Karpas-422 (cell line): Measurements from ENCODE around the gene SHISA8. TPM values are rescaled to one million over a fixed set of nuclear protein-coding genes. Genes with fewer than 3 reads are reported as not detected.

ENCODE experiments used
- DNase-seq: peaks from one replicate; pipeline ENCODE4 v3.0.0-alpha.2; 2015
- H2AFZ ChIP-seq: fragments of 200-600 bp; sonication (generic); 2 replicates; pipeline ENCODE4 v1.6.1; 2014; ENCODE audit warnings: antibody characterized with exemption, low read length, mixed read lengths
- H3K27ac ChIP-seq: fragments of 200-600 bp; sonication (generic); 2 replicates; pipeline ENCODE4 v1.5.1; 2014; ENCODE audit warnings: mild to moderate bottlenecking, low read length, moderate library complexity
- H3K27me3 ChIP-seq: fragments of 200-600 bp; sonication (generic); 2 replicates; pipeline ENCODE4 v1.6.1; 2014; ENCODE audit warnings: low read length, mixed read lengths
- H3K36me3 ChIP-seq: fragments of 200-600 bp; sonication (generic); 2 replicates; pipeline ENCODE4 v1.6.1; 2014; ENCODE audit warnings: low read length, mixed read lengths; ENCODE audit not compliant: insufficient read depth
- H3K4me1 ChIP-seq: fragments of 200-600 bp; sonication (generic); 2 replicates; pipeline ENCODE4 v1.6.1; 2014; ENCODE audit warnings: mild to moderate bottlenecking, low read length, mixed read lengths
- H3K4me2 ChIP-seq: fragments of 200-600 bp; sonication (generic); 2 replicates; pipeline ENCODE4 v1.6.1; 2014; ENCODE audit warnings: low read length, low read depth, mild to moderate bottlenecking; ENCODE audit not compliant: poor library complexity, severe bottlenecking
- H3K4me3 ChIP-seq: fragments of 200-600 bp; sonication (generic); 2 replicates; pipeline ENCODE4 v1.5.1; 2014; ENCODE audit warnings: mild to moderate bottlenecking, antibody characterized with exemption, low read length, mixed read lengths
- H3K79me2 ChIP-seq: fragments of 200-600 bp; sonication (generic); 2 replicates; pipeline ENCODE4 v1.6.1; 2014; ENCODE audit warnings: mild to moderate bottlenecking, low read length, mixed read lengths
- H3K9ac ChIP-seq: fragments of 200-600 bp; sonication (generic); 2 replicates; pipeline ENCODE4 v1.6.0; 2014; ENCODE audit warnings: low read length
- H3K9me2 ChIP-seq: fragments of 200-600 bp; sonication (generic), shearing (Covaris generic); replicated peaks from 2 replicates; pipeline ENCODE4 v1.6.0; 2014; ENCODE audit warnings: mild to moderate bottlenecking, low read length, moderate library complexity; ENCODE audit not compliant: insufficient read depth
- H3K9me3 ChIP-seq: fragments of 300-700, 200-600 bp; sonication (generic); 2 replicates; pipeline ENCODE4 v1.6.1; 2014; ENCODE audit warnings: low read length, mixed read lengths
- H4K20me1 ChIP-seq: fragments of 200-600 bp; sonication (generic); 2 replicates; pipeline ENCODE4 v1.6.1; 2014; ENCODE audit warnings: mild to moderate bottlenecking, antibody characterized with exemption, low read length, low read depth; ENCODE audit not compliant: insufficient read depth
- total RNA-seq: library from RNA; depleted of rRNA; stranded (reverse); fragments of >200 nt; shearing (Covaris generic); gene quantifications from 2 replicates; pipeline ENCODE4 v1.2.3, GENCODE V29; 2014; ENCODE audit warnings: low replicate concordance

The SHISA8 gene
- total RNA-seq, 1 experiment from 2014 or later = 3.2 TPM

- DNase-seq = no peak
- peaks cover 4% of the 10 kb centered on the region; the same call in 1 of the 2 replicates for H4K20me1 ChIP-seq
- H3K4me2 ChIP-seq = no peak overlapping the region
- peaks cover 34% of the 10 kb centered on the region for H3K79me2 ChIP-seq
- peak overlapping the region; percentile 71 for H3K27ac ChIP-seq
- H3K9me3 ChIP-seq = no peaks in the 10 kb centered on the region
- H3K4me3 ChIP-seq = no peak overlapping the region
- H3K36me3 ChIP-seq = peaks cover 72% of the 10 kb centered on the region
- H2AFZ ChIP-seq = no peak overlapping the region
- H3K9me2 ChIP-seq = no peaks in the 10 kb centered on the region
- peaks cover 80% of the 10 kb centered on the region for H3K4me1 ChIP-seq
- no peak overlapping the region for H3K9ac ChIP-seq
- H3K27me3 ChIP-seq = no peaks in the 10 kb centered on the region
These were observed 29.4 kb downstream of the SHISA8 start for GRCh38 chr22:41885516-41885915.

GRCh38 chr22:41885116-41885515, 29.8 kb downstream of the SHISA8 start:
- H3K4me1 ChIP-seq = peaks cover 82% of the 10 kb centered on the region
- no peak overlapping the region for H3K4me2 ChIP-seq
- no peaks in the 10 kb centered on the region for H3K27me3 ChIP-seq
- H4K20me1 ChIP-seq = peaks cover 2% of the 10 kb centered on the region; the same call in 1 of the 2 replicates
- H3K79me2 ChIP-seq = peaks cover 31% of the 10 kb centered on the region
- no peak overlapping the region for H3K4me3 ChIP-seq
- peak overlapping the region; percentile 71 for H3K27ac ChIP-seq
- H2AFZ ChIP-seq = no peak overlapping the region
- H3K36me3 ChIP-seq = peaks cover 69% of the 10 kb centered on the region
- H3K9ac ChIP-seq = no peak overlapping the region
- no peaks in the 10 kb centered on the region for H3K9me3 ChIP-seq
- no peak for DNase-seq
- no peaks in the 10 kb centered on the region for H3K9me2 ChIP-seq

- Histone ChIP-seq H4K20me1 (no peaks in the 10 kb centered on the region), H3K4me1 (peaks cover 73% of the 10 kb centered on the region), H2AFZ (no peak overlapping the region), H3K9ac (peak overlapping the region; percentile 25; the same call in 1 of the 2 replicates), H3K36me3 (peaks cover 63% of the 10 kb centered on the region), H3K9me3 (no peaks in the 10 kb centered on the region), H3K79me2 (peaks cover 20% of the 10 kb centered on the region), H3K27me3 (no peaks in the 10 kb centered on the region), H3K4me2 (peak overlapping the region; percentile 22), H3K9me2 (no peaks in the 10 kb centered on the region), H3K27ac (peak overlapping the region; percentile 71), H3K4me3 (no peak overlapping the region)
- DNase-seq = no peak
These were observed 31.5 kb downstream of the SHISA8 start for GRCh38 chr22:41883400-41883799.

- Histone ChIP-seq H2AFZ (no peak overlapping the region), H3K27ac (no peak overlapping the region), H3K79me2 (peaks cover 30% of the 10 kb centered on the region), H3K9me3 (no peaks in the 10 kb centered on the region), H3K4me3 (no peak overlapping the region), H3K36me3 (peaks cover 75% of the 10 kb centered on the region), H3K4me2 (no peak overlapping the region), H3K4me1 (peaks cover 49% of the 10 kb centered on the region), H3K27me3 (no peaks in the 10 kb centered on the region), H3K9me2 (no peaks in the 10 kb centered on the region), H3K9ac (no peak overlapping the region), H4K20me1 (no peaks in the 10 kb centered on the region)
- DNase-seq = no peak
These were observed 34.2 kb downstream of the SHISA8 start for GRCh38 chr22:41880653-41881052.

GRCh38 chr22:41876675-41877074, 38.2 kb downstream of the SHISA8 start:
- peaks cover 19% of the 10 kb centered on the region for H3K4me1 ChIP-seq
- H3K27ac ChIP-seq = no peak overlapping the region
- H2AFZ ChIP-seq = no peak overlapping the region
- no peak overlapping the region for H3K4me2 ChIP-seq
- H3K9me3 ChIP-seq = no peaks in the 10 kb centered on the region
- no peak overlapping the region for H3K9ac ChIP-seq
- no peak for DNase-seq
- no peaks in the 10 kb centered on the region for H3K27me3 ChIP-seq
- H4K20me1 ChIP-seq = no peaks in the 10 kb centered on the region
- H3K79me2 ChIP-seq = peaks cover 32% of the 10 kb centered on the region
- H3K4me3 ChIP-seq = no peak overlapping the region
- no peaks in the 10 kb centered on the region for H3K9me2 ChIP-seq
- H3K36me3 ChIP-seq = peaks cover 70% of the 10 kb centered on the region

- DNase-seq = no peak
- Histone ChIP-seq H3K4me3 (no peak overlapping the region), H3K9ac (no peak overlapping the region), H3K4me2 (no peak overlapping the region), H3K4me1 (peaks cover 16% of the 10 kb centered on the region), H3K9me3 (no peaks in the 10 kb centered on the region), H3K27ac (no peak overlapping the region), H4K20me1 (no peaks in the 10 kb centered on the region), H3K36me3 (peaks cover 70% of the 10 kb centered on the region), H3K27me3 (no peaks in the 10 kb centered on the region), H3K79me2 (peaks cover 31% of the 10 kb centered on the region), H3K9me2 (no peaks in the 10 kb centered on the region), H2AFZ (no peak overlapping the region)
These were observed 38.6 kb downstream of the SHISA8 start for GRCh38 chr22:41876275-41876674.

GRCh38 chr22:41875531-41876270, 39.2 kb downstream of the SHISA8 start:
- Histone ChIP-seq H3K36me3 (peaks cover 71% of the 10 kb centered on the region), H3K9ac (no peak overlapping the region), H3K27me3 (no peaks in the 10 kb centered on the region), H3K4me3 (no peak overlapping the region), H3K4me1 (peaks cover 15% of the 10 kb centered on the region), H3K27ac (no peak overlapping the region), H3K9me2 (no peaks in the 10 kb centered on the region), H3K9me3 (no peaks in the 10 kb centered on the region), H4K20me1 (no peaks in the 10 kb centered on the region), H3K4me2 (no peak overlapping the region), H3K79me2 (peaks cover 34% of the 10 kb centered on the region), H2AFZ (no peak overlapping the region)
- DNase-seq = no peak

GRCh38 chr22:41874090-41874489, 40.8 kb downstream of the SHISA8 start:
- no peak overlapping the region for H3K27ac ChIP-seq
- H3K27me3 ChIP-seq = no peaks in the 10 kb centered on the region
- peaks cover 34% of the 10 kb centered on the region for H3K79me2 ChIP-seq
- no peak for DNase-seq
- H4K20me1 ChIP-seq = no peaks in the 10 kb centered on the region
- peaks cover 69% of the 10 kb centered on the region for H3K36me3 ChIP-seq
- H3K9ac ChIP-seq = no peak overlapping the region
- H3K9me3 ChIP-seq = no peaks in the 10 kb centered on the region
- H3K4me1 ChIP-seq = peaks cover 12% of the 10 kb centered on the region
- no peak overlapping the region for H3K4me2 ChIP-seq
- no peaks in the 10 kb centered on the region for H3K9me2 ChIP-seq
- H3K4me3 ChIP-seq = no peak overlapping the region
- H2AFZ ChIP-seq = no peak overlapping the region
